K562 (cell line): ENCODE data around the gene INTS1. TPM values are rescaled to one million over a fixed set of nuclear protein-coding genes. Genes with fewer than 3 reads are reported as not detected.

ENCODE experiments used
- MTA2 ChIP-seq: fragments of 450-650 bp; IDR thresholded peaks from 2 replicates; pipeline ENCODE4 v1.6.1; 2016; ENCODE audit warnings: low read depth
- NR2F6 ChIP-seq: fragments of 450-650 bp; formaldehyde crosslinking; IDR thresholded peaks from 2 replicates; pipeline ENCODE4 v1.4.0; 2020; ENCODE audit warnings: mild to moderate bottlenecking
- SIN3B ChIP-seq: fragments of 450-650 bp; IDR thresholded peaks from 2 replicates; pipeline ENCODE4 v1.6.1; 2017; ENCODE audit warnings: low read depth, mild to moderate bottlenecking, moderate library complexity
- TEAD1 ChIP-seq, 2 experiments: fragments of 450-650 bp in 1 of 2; sonication (generic) in 1 of 2; formaldehyde crosslinking; IDR thresholded peaks; 2 replicates each; pipeline versions ENCODE4 v1.4.0 to v1.8.0; 2020 to 2022; ENCODE audit warnings: mild to moderate bottlenecking in 2 of 2, missing genetic modification reagents in 1 of 2
- YY1 ChIP-seq, 3 experiments: IDR thresholded peaks; 2 replicates each; pipeline ENCODE4 v1.6.1; 2011; ENCODE audit warnings: low read length in 2 of 3, mild to moderate bottlenecking in 2 of 3, moderate library complexity in 2 of 3, borderline replicate concordance in 1 of 3, control low read depth in 1 of 3, low read depth in 1 of 3; ENCODE audit not compliant: insufficient read depth in 3 of 3, insufficient replicate concordance in 2 of 3, control insufficient read depth in 1 of 3, insufficient read length in 1 of 3; ENCODE audit errors: extremely low read depth in 1 of 3
- ZC3H4 ChIP-seq: sonication (generic); formaldehyde crosslinking; IDR thresholded peaks from 2 replicates; pipeline ENCODE4 v1.9.0; 2021; ENCODE audit warnings: missing genetic modification reagents, borderline replicate concordance
- ZZZ3 ChIP-seq: fragments of 450-650 bp; IDR thresholded peaks from 2 replicates; pipeline ENCODE4 v1.6.1; 2016; ENCODE audit warnings: antibody characterized with exemption, mild to moderate bottlenecking, moderate library complexity
- polyA plus RNA-seq, 8 experiments: library from polyadenylated mRNA; depleted of rRNA in 4 of 8; stranded (reverse) in 5 of 8; unstranded in 3 of 8; fragments of >200 nt; fragmentation: Nextera tagmentation in 2 of 8; fragmentation: Illumina TruSeq in 1 of 8; extraction: Ambion mirVana in 2 of 8; extraction: Trizol in 1 of 8; gene quantifications; 2 replicates each; pipeline versions ENCODE4 v1.2.1 to v1.2.3, GENCODE V29; 2011 to 2014; ENCODE audit warnings: inconsistent platforms in 1 of 8, missing spikeins in 1 of 8
- total RNA-seq, 7 experiments: library from RNA; depleted of rRNA in 6 of 7; stranded (reverse); fragments of >200 nt in 6 of 7; fragmentation: Illumina TruSeq in 2 of 7; extraction: Trizol in 2 of 7; gene quantifications; 2 replicates each; pipeline versions ENCODE4 v1.2.1 to v1.2.3, GENCODE V29; 2011 to 2021; ENCODE audit warnings: low replicate concordance in 1 of 7
- TF ChIP-seq, protein P1 (sequence below): fragments of 250-450 bp; sonication (Bioruptor Pico); IDR thresholded peaks from 2 replicates; pipeline ENCODE4 v1.8.0; 2021; ENCODE audit warnings: mild to moderate bottlenecking, moderate library complexity
- TF ChIP-seq, protein P2 (sequence below): fragments of 250-450 bp; sonication (Bioruptor Pico); IDR thresholded peaks from 2 replicates; pipeline ENCODE4 v1.4.0; 2020
- TF ChIP-seq, protein P3 (sequence below): fragments of 450-650 bp; formaldehyde crosslinking; IDR thresholded peaks from 2 replicates; pipeline ENCODE4 v1.4.0; 2020; ENCODE audit warnings: mild to moderate bottlenecking, moderate library complexity
- TF ChIP-seq, protein P4 (sequence below): fragments of 450-650 bp; IDR thresholded peaks from 2 replicates; pipeline ENCODE4 v1.7.0; 2016; ENCODE audit warnings: borderline replicate concordance
- TF ChIP-seq, protein P5 (sequence below): fragments of 450-650 bp; formaldehyde crosslinking; IDR thresholded peaks from 2 replicates; pipeline ENCODE4 v1.4.0; 2020; ENCODE audit warnings: mild to moderate bottlenecking, moderate library complexity
- TF ChIP-seq, protein P6 (sequence below): fragments of 450-650 bp; IDR thresholded peaks from 2 replicates; pipeline ENCODE4 v1.6.1; 2016; ENCODE audit warnings: antibody characterized with exemption

The INTS1 gene
- total and polyA plus RNA-seq, 9 of the 15 experiments (the other 6 are each of a cell fraction or from before 2014, with no cell fraction given): 0.34 to 119 (median 18.5) TPM

DNA sequence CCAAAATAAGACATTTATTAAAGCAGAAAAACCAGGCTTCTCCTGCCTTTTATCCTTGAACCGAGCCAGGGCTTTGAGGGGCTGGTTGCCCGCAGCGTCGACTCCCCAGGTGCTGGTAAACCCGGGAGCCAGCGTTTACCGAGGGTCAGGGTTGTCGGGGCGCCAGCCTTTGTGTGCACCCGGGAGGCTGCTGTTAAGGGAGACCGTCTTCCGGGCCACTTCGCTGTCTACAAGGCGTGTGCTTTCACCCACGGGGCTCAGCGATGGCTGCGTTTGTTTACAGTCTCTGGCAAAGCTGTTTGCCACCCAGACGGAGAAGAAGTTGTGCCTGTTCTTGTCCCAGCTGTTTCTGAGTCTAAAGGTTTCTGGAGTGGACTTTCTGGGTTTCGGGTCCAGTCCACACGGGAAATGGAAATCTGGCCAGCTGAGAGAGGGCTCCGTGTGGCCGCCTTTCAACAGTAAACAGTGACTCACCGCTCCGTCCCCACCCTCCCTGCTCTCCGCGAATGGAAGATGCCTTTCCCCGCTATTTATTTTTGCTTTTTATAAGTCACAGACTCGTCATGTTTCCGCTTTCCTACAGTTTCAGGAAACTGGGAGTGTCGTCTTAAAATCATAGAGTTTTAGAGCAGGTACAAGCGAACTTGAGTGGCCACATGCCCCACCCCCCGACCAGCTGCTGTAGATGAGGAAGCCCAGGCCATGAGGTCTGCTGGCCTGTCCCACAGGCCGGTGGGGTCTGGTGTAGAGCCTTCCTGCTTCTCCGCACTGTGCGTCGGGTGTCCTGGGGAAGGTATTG is 28.5 kb upstream of the INTS1 start (continued):
- TF ChIP-seq, protein P1, sequence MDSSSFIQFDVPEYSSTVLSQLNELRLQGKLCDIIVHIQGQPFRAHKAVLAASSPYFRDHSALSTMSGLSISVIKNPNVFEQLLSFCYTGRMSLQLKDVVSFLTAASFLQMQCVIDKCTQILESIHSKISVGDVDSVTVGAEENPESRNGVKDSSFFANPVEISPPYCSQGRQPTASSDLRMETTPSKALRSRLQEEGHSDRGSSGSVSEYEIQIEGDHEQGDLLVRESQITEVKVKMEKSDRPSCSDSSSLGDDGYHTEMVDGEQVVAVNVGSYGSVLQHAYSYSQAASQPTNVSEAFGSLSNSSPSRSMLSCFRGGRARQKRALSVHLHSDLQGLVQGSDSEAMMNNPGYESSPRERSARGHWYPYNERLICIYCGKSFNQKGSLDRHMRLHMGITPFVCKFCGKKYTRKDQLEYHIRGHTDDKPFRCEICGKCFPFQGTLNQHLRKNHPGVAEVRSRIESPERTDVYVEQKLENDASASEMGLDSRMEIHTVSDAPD: no peak
- no peak for TF ChIP-seq NR2F6 (CRISPR knock-in tag)
- no peak for TF ChIP-seq SIN3B
- TF ChIP-seq, protein P2, sequence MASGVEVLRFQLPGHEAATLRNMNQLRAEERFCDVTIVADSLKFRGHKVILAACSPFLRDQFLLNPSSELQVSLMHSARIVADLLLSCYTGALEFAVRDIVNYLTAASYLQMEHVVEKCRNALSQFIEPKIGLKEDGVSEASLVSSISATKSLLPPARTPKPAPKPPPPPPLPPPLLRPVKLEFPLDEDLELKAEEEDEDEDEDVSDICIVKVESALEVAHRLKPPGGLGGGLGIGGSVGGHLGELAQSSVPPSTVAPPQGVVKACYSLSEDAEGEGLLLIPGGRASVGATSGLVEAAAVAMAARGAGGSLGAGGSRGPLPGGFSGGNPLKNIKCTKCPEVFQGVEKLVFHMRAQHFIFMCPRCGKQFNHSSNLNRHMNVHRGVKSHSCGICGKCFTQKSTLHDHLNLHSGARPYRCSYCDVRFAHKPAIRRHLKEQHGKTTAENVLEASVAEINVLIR: no peak
- TF ChIP-seq, protein P3, sequence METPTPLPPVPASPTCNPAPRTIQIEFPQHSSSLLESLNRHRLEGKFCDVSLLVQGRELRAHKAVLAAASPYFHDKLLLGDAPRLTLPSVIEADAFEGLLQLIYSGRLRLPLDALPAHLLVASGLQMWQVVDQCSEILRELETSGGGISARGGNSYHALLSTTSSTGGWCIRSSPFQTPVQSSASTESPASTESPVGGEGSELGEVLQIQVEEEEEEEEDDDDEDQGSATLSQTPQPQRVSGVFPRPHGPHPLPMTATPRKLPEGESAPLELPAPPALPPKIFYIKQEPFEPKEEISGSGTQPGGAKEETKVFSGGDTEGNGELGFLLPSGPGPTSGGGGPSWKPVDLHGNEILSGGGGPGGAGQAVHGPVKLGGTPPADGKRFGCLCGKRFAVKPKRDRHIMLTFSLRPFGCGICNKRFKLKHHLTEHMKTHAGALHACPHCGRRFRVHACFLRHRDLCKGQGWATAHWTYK (CRISPR knock-in tag): no peak
- TF ChIP-seq, protein P4, sequence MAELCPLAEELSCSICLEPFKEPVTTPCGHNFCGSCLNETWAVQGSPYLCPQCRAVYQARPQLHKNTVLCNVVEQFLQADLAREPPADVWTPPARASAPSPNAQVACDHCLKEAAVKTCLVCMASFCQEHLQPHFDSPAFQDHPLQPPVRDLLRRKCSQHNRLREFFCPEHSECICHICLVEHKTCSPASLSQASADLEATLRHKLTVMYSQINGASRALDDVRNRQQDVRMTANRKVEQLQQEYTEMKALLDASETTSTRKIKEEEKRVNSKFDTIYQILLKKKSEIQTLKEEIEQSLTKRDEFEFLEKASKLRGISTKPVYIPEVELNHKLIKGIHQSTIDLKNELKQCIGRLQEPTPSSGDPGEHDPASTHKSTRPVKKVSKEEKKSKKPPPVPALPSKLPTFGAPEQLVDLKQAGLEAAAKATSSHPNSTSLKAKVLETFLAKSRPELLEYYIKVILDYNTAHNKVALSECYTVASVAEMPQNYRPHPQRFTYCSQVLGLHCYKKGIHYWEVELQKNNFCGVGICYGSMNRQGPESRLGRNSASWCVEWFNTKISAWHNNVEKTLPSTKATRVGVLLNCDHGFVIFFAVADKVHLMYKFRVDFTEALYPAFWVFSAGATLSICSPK: no peak
- TF ChIP-seq MTA2: no peak
- TF ChIP-seq, protein P5, sequence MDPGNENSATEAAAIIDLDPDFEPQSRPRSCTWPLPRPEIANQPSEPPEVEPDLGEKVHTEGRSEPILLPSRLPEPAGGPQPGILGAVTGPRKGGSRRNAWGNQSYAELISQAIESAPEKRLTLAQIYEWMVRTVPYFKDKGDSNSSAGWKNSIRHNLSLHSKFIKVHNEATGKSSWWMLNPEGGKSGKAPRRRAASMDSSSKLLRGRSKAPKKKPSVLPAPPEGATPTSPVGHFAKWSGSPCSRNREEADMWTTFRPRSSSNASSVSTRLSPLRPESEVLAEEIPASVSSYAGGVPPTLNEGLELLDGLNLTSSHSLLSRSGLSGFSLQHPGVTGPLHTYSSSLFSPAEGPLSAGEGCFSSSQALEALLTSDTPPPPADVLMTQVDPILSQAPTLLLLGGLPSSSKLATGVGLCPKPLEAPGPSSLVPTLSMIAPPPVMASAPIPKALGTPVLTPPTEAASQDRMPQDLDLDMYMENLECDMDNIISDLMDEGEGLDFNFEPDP: no peak
- no peak for TF ChIP-seq ZC3H4
- no peak for TF ChIP-seq ZZZ3
- no peak for TF ChIP-seq YY1 (IDR thresholded peaks at IDR 0.05; ENCODE audit: borderline replicate concordance in 1 of 3, control insufficient read depth in 1 of 3, extremely low read depth in 1 of 3, insufficient read depth in 3 of 3, insufficient read length in 1 of 3, insufficient replicate concordance in 2 of 3, low read depth in 1 of 3, low read length in 2 of 3)
- 0 out of 4 replicates have a peak, but pooled peaks of 1 of the 2 experiments have one; percentile 50 for TF ChIP-seq TEAD1 (CRISPR knock-in tag; IDR thresholded peaks at IDR 0.05)
- TF ChIP-seq, protein P6, sequence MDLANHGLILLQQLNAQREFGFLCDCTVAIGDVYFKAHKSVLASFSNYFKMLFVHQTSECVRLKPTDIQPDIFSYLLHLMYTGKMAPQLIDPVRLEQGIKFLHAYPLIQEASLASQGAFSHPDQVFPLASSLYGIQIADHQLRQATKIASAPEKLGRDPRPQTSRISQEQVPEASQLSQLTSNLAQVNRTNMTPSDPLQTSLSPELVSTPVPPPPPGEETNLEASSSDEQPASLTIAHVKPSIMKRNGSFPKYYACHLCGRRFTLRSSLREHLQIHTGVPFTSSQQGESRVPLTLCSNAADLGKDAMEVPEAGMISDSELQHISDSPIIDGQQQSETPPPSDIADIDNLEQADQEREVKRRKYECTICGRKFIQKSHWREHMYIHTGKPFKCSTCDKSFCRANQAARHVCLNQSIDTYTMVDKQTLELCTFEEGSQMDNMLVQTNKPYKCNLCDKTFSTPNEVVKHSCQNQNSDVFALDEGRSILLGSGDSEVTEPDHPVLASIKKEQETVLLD: 0 out of 2 replicates have a peak, but pooled peaks have one; percentile 24
